Measurements from ENCODE around the gene FRMPD3.

The FRMPD3 gene

GRCh38 chrX:107477406-107477805, 28.0 kb downstream of the FRMPD3 start:
- DNase-seq (ENCODE audit: low read depth in 3 of 3, low spot score in 1 of 3): no peak

GRCh38 chrX:107480272-107480671, 30.8 kb downstream of the FRMPD3 start:
- DNase-seq (ENCODE audit: low read depth in 3 of 3, low spot score in 1 of 3): no peak

GRCh38 chrX:107482046-107482445, 32.6 kb downstream of the FRMPD3 start:
- DNase-seq (ENCODE audit: low read depth in 3 of 3, low spot score in 1 of 3): no peak

- no peak for DNase-seq (ENCODE audit: low read depth in 3 of 3, low spot score in 1 of 3)
Observed at GRCh38 chrX:107484002-107484726, 34.7 kb downstream of the FRMPD3 start.

- no peak for DNase-seq (ENCODE audit: low read depth in 3 of 3, low spot score in 1 of 3)
Observed at GRCh38 chrX:107485013-107485412, 35.6 kb downstream of the FRMPD3 start.

- DNase-seq (ENCODE audit: low read depth in 3 of 3, low spot score in 1 of 3): no peak
Observed at GRCh38 chrX:107493141-107493540, 43.7 kb downstream of the FRMPD3 start.

GRCh38 chrX:107496786-107497185, 47.3 kb downstream of the FRMPD3 start:
- DNase-seq (ENCODE audit: low read depth in 3 of 3, low spot score in 1 of 3): no peak

Data from stimulated activated CD4-positive, alpha-beta T cell treated with anti-CD3 and anti-CD28 coated beads, TNF-alpha, amount 100 ng/mL, for 1 hour (primary cell).